Neural progenitor cell (in vitro differentiated cells): Measurements from ENCODE around the gene SEMA6D. TPM values are rescaled to one million over a fixed set of nuclear protein-coding genes. Genes with fewer than 3 reads are reported as not detected.
A peak's percentile ranks its signal among the peaks of the same experiment; 100 is the strongest.

Source experiments
- DNase-seq: peaks from one replicate; pipeline ENCODE4 v3.0.0-alpha.2; 2016; ENCODE audit warnings: low spot score
- H2AFZ ChIP-seq: fragments of 200-600 bp; sonication (generic); replicated peaks from 2 replicates; pipeline ENCODE4 v1.6.1; 2016; ENCODE audit warnings: antibody characterized with exemption
- H3F3A ChIP-seq: fragments of 200-600 bp; sonication (generic); 2 replicates; pipeline ENCODE4 v1.6.1; 2016; ENCODE audit warnings: antibody characterized with exemption, low read depth
- H3K27ac ChIP-seq: fragments of 200-600 bp; sonication (generic); 2 replicates; pipeline ENCODE4 v1.5.1; 2016; ENCODE audit warnings: mild to moderate bottlenecking
- H3K27me3 ChIP-seq: fragments of 200-600 bp; sonication (generic); 2 replicates; pipeline ENCODE4 v1.6.1; 2016; ENCODE audit warnings: mild to moderate bottlenecking, moderate library complexity
- H3K36me3 ChIP-seq: fragments of 200-600 bp; sonication (generic); 2 replicates; pipeline ENCODE4 v1.5.1; 2016
- H3K4me1 ChIP-seq: fragments of 200-600 bp; sonication (generic); 2 replicates; pipeline ENCODE4 v1.6.1; 2016; ENCODE audit warnings: mixed run types
- H3K4me2 ChIP-seq: fragments of 200-600 bp; sonication (generic); 2 replicates; pipeline ENCODE4 v1.6.1; 2016
- H3K4me3 ChIP-seq: fragments of 200-600 bp; sonication (generic); 2 replicates; pipeline ENCODE4 v1.5.1; 2016
- H3K79me2 ChIP-seq: fragments of 200-600 bp; sonication (generic); 2 replicates; pipeline ENCODE4 v1.6.1; 2016; ENCODE audit warnings: low read depth
- H3K9ac ChIP-seq: fragments of 200-600 bp; sonication (generic); 2 replicates; pipeline ENCODE4 v1.6.1; 2016
- H3K9me3 ChIP-seq: fragments of 200-600 bp; sonication (generic); 2 replicates; pipeline ENCODE4 v1.5.1; 2016; ENCODE audit warnings: low read depth
- H4K20me1 ChIP-seq: fragments of 200-600 bp; sonication (generic); 2 replicates; pipeline ENCODE4 v1.6.1; 2016; ENCODE audit warnings: low read depth
- H3K27ac Mint-ChIP-seq: 3 replicates; pipeline ENCODE4 v1.8.0; 2021; ENCODE audit warnings: mixed read lengths
- H3K27me3 Mint-ChIP-seq: 2 replicates; pipeline ENCODE4 v1.8.0; 2022; ENCODE audit warnings: low read depth, mild to moderate bottlenecking, inconsistent platforms, moderate library complexity, mixed read lengths; ENCODE audit not compliant: insufficient read depth
- H3K36me3 Mint-ChIP-seq: 3 replicates; pipeline ENCODE4 v1.8.0; 2021; ENCODE audit warnings: mixed read lengths
- H3K4me1 Mint-ChIP-seq: 3 replicates; pipeline ENCODE4 v1.8.0; 2021; ENCODE audit warnings: mixed read lengths
- H3K4me3 Mint-ChIP-seq: 3 replicates; pipeline ENCODE4 v1.8.0; 2021; ENCODE audit warnings: mild to moderate bottlenecking, moderate library complexity, mixed read lengths
- H3K9me3 Mint-ChIP-seq: 3 replicates; pipeline ENCODE4 v1.8.0; 2020; ENCODE audit warnings: mixed read lengths
- EZH2 ChIP-seq: fragments of 200-600 bp; sonication (generic); IDR thresholded peaks from 2 replicates; pipeline ENCODE4 v1.6.1; 2017; ENCODE audit warnings: antibody characterized with exemption, mild to moderate bottlenecking, moderate library complexity
- EZH2phosphoT487 ChIP-seq: fragments of 200-600 bp; sonication (generic); IDR thresholded peaks from 2 replicates; pipeline ENCODE4 v1.6.1; 2017; ENCODE audit warnings: antibody characterized with exemption
- total RNA-seq: library from RNA; depleted of rRNA; stranded (reverse); fragments of >200 nt; gene quantifications from 2 replicates; pipeline ENCODE4 v1.2.3, GENCODE V29; 2015; ENCODE audit warnings: low replicate concordance
- TF ChIP-seq, protein P1 (sequence below): fragments of 200-600 bp; sonication (generic); IDR thresholded peaks from 2 replicates; pipeline ENCODE4 v1.5.1; 2017; ENCODE audit warnings: antibody characterized with exemption, mild to moderate bottlenecking

The SEMA6D gene
- total RNA-seq, 1 donor from 2014 or later = 23.5 TPM

DNA sequence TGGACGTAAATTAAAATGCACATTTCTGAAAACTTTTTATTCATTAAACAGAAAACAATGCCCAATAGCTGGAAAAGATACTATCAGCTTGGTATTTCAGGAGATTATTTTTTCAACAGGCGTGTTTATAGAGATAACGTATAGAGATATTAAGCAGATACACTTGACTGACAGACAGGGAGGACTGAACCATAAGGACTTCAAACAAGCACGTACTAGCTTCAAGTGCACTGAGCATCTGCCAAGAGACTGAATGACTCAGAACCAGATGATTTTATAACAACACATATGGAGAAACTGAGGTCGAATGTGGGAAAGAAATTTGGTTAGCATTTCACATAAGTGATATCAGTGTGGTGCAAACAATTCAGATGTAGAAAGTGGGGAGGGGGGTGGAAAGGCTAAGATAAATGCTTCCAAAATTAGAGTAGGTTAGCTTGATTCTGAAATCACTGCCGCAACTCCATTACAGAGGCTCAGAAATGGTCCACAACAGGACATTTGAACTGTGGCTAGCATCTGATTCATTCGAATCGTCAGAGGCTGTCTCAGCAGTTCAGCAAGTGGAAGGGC is 103.5 kb downstream of the SEMA6D start:
- H3K9me3 ChIP-seq = peaks cover 1% of the 10 kb centered on the region
- no peaks in the 10 kb centered on the region for H3K36me3 ChIP-seq
- TF ChIP-seq EZH2 (no peak), EZH2phosphoT487 (no peak)
- TF ChIP-seq, protein P1, sequence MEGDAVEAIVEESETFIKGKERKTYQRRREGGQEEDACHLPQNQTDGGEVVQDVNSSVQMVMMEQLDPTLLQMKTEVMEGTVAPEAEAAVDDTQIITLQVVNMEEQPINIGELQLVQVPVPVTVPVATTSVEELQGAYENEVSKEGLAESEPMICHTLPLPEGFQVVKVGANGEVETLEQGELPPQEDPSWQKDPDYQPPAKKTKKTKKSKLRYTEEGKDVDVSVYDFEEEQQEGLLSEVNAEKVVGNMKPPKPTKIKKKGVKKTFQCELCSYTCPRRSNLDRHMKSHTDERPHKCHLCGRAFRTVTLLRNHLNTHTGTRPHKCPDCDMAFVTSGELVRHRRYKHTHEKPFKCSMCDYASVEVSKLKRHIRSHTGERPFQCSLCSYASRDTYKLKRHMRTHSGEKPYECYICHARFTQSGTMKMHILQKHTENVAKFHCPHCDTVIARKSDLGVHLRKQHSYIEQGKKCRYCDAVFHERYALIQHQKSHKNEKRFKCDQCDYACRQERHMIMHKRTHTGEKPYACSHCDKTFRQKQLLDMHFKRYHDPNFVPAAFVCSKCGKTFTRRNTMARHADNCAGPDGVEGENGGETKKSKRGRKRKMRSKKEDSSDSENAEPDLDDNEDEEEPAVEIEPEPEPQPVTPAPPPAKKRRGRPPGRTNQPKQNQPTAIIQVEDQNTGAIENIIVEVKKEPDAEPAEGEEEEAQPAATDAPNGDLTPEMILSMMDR = no peak
- no peaks in the 10 kb centered on the region for H3K79me2 ChIP-seq
- H3K27me3 ChIP-seq = no peaks in the 10 kb centered on the region
- H3F3A ChIP-seq = peaks cover 7% of the 10 kb centered on the region
- H3K27me3 Mint-ChIP-seq = peaks cover 4% of the 10 kb centered on the region
- H3K4me3 ChIP-seq = no peak overlapping the region
- no peaks in the 10 kb centered on the region for H3K36me3 Mint-ChIP-seq
- no peak overlapping the region for H3K27ac ChIP-seq
- no peak for DNase-seq
- H3K4me3 Mint-ChIP-seq = no peak overlapping the region
- no peaks in the 10 kb centered on the region for H4K20me1 ChIP-seq
- H3K4me1 Mint-ChIP-seq = peaks cover 53% of the 10 kb centered on the region
- H3K4me1 ChIP-seq = peaks cover 35% of the 10 kb centered on the region
- no peaks in the 10 kb centered on the region for H3K9me3 Mint-ChIP-seq
- no peak overlapping the region for H2AFZ ChIP-seq
- no peak overlapping the region for H3K9ac ChIP-seq
- no peak overlapping the region for H3K27ac Mint-ChIP-seq
- no peak overlapping the region for H3K4me2 ChIP-seq

DNA sequence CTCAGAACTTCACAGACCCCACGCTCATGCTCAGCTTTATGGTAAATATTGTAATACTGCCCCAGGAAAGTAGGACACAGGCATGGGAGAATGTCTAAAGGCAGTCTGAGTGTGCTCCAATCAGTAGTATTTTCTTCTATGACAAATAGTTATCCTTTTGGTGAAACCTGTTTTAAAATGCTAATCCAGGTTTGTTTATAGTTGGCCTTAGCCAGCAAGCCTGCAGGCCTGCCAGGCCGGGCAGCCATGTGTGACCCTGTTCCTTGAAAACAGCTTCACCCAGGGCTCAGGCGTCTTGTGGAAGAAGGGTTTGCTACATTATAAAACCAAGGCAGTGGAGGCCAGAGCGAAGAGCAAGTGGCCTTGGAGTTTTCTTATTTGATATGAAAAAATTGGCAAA is 104.7 kb downstream of the SEMA6D start:
- H2AFZ ChIP-seq = peak overlapping the region; percentile 58
- peaks cover 53% of the 10 kb centered on the region for H3K4me1 Mint-ChIP-seq

More for the DNA sequence above, 104.7 kb downstream of the SEMA6D start:
- H4K20me1 ChIP-seq = no peaks in the 10 kb centered on the region
- no peaks in the 10 kb centered on the region for H3K79me2 ChIP-seq
- Mint-ChIP-seq H3K27me3 (peaks cover 4% of the 10 kb centered on the region), H3K4me3 (no peak overlapping the region), H3K9me3 (no peaks in the 10 kb centered on the region), H3K27ac (peak overlapping the region; percentile 16), H3K36me3 (no peaks in the 10 kb centered on the region)
- H3K4me3 ChIP-seq = no peak overlapping the region
- peaks cover 3% of the 10 kb centered on the region for H3K9me3 ChIP-seq
- H3K4me2 ChIP-seq = no peak overlapping the region
- H3K9ac ChIP-seq = no peak overlapping the region
- TF ChIP-seq EZH2phosphoT487 = no peak
- TF ChIP-seq, protein P1 = no peak
- no peak for TF ChIP-seq EZH2
- H3F3A ChIP-seq = peaks cover 7% of the 10 kb centered on the region
- DNase-seq = no peak
- H3K36me3 ChIP-seq = no peaks in the 10 kb centered on the region
- H3K27me3 ChIP-seq = no peaks in the 10 kb centered on the region
- H3K27ac ChIP-seq = no peak overlapping the region
- peaks cover 35% of the 10 kb centered on the region for H3K4me1 ChIP-seq
